SKM-1 treated with dmso at 0.1 percent for 144 hours (cell line): Measurements from ENCODE around the gene WWC2.
"Not testable (repeated sequence)": the region's sequence is repeated elsewhere in the genome, so short reads cannot be mapped to it uniquely, and the experiment has no call there.

Experiments used
- DNase-seq: peaks from one replicate; lab custom pipeline; 2025; ENCODE audit not compliant: unreplicated experiment; lab: John Stamatoyannopoulos, UW

The WWC2 gene

DNA sequence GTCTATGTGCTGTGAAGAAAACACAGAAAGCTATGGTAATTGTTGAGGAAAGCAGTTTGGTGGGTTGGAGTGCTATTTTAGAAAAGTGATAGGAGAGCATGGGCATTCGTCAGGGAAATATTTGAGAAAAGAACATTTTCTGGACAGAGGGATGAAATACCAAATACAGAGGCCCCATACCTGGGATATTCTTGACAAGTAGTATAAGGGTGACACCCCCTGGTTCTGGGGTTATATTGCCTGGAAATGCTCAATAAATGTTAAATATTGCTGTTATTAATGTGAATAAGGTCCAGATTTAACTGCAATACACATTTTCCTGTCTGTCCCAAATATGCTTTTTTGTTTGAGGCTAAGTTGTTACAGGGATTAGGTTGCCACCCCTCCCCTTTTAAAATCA, 42.9 kb downstream of the WWC2 start:
- DNase-seq, result no peak

GRCh38 chr4:183142571-183143550, 43.8 kb downstream of the WWC2 start:
- no peak for DNase-seq

DNA sequence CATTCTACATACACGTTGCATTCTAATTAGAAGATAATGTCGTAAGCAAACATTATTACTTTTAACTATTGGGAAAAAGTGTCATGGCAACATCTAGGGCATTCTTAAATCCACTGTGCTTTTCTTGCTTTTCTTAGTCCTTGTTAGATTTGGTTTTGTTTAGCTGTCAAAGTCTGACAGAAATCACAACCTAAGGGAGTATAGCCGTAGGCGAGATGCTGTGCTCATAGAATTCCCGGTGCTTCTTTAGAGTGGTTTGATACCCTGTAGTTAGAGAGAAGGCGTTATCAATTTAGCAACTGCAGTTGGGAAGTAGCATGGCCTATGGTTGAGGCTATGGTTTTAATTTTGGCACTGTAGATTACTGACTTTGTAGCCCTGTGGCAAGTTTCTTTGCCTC, 45.7 kb downstream of the WWC2 start:
- no peak for DNase-seq

DNA sequence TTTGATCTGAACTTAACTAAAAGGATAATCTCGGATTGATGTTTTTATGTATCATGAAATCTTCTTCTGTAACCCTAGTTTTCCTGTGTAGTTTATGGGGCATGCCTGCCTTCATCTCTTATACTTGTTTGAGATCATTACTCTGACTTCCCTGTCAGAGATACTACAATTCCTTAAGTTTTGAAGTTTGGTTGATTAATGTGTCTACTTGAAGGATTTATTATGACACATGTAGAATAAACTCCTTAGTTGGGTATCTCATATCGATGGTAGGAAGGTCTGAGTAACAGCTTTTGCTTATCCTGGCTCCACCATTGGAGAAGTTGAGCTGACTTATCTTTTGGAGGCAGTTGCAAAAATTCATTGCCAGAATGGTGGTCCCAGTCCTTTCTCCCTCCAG, 46.7 kb downstream of the WWC2 start:
- DNase-seq, result no peak

GRCh38 chr4:183146478-183146877, 47.4 kb downstream of the WWC2 start:
- no peak for DNase-seq

GRCh38 chr4:183147196-183147595, 48.1 kb downstream of the WWC2 start:
- no peak for DNase-seq

GRCh38 chr4:183147983-183148382, 48.9 kb downstream of the WWC2 start:
- no peak for DNase-seq

DNA sequence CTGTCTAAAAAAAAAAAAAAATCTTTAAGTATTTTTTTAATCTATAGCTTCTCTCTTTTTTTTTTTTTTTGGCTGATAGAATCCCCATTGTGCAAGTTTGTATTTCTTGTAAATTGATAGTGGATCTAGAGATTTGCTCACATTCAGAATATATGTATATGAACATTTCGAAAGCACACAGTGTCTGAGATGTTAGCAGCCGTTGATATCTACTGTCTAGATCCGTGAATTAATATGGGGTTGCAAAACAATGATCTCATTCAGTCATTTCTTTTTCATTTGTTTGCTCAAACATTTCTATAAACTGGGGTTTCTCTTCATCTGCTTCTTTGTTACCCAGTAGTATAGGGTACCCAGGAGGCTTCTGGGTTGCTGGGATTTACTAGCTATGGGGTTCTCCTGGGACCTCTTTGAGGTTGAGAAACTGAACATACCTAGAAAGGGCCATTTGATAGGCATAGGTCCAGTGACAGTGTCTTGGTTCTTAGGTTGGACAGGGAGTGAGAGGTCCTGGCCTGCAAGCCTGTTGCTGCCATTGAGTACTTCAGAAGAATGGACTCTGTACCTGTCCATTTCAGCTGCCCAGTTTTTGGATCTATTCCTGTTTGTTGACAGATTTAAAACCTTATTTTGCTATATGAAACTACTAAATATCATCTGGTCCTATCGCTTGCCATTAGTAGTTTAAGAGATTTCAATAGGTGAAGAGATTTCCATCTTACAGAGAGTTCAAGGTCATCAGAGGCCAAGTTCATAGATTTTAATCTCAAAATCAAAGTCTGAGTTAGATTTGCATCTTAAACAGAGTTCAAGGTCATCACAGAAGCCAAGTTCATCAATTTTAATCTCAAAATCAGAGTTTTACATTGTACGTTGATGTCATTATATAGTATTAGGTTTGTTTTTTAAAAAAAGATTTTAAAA, 50.8 kb downstream of the WWC2 start:
- DNase-seq, result no peak

DNA sequence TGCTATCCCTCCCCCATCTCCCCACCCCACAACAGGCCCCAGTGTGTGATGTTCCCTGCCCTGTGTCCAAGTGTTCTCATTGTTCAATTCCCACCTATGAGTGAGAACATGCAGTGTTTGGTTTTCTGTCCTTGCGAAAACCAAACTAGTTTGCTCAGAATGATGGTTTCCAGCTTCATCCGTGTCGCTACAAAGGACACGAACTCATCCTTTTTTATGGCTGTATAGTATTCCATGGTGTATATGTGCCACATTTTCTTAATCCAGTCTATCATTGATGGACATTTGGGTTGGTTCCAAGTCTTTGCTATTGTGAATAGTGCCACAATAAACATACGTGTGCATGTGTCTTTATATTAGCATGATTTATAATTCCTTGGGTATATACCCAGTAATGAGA, 51.6 kb downstream of the WWC2 start:
- DNase-seq, result not testable (repeated sequence)

DNA sequence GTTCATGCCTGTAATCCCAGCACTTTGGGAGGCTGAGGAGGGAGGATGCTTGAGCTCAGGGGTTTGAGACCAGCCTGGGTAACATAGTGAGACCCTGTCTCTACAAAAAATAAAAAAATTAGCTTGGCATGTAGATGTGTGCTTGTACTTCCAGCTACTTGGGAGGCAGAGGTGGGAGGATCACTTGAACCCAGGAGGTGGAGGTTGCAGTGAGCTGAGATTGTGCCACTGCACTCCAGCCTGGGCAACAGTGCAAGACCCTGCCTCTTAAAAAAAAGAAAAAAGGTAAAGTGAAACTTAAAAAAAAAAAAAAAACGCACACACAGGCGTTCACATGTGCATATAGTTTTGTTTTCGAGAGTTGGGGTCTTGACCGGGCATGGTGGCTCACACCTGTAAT, 53.2 kb downstream of the WWC2 start:
- DNase-seq, result not testable (repeated sequence)

DNA sequence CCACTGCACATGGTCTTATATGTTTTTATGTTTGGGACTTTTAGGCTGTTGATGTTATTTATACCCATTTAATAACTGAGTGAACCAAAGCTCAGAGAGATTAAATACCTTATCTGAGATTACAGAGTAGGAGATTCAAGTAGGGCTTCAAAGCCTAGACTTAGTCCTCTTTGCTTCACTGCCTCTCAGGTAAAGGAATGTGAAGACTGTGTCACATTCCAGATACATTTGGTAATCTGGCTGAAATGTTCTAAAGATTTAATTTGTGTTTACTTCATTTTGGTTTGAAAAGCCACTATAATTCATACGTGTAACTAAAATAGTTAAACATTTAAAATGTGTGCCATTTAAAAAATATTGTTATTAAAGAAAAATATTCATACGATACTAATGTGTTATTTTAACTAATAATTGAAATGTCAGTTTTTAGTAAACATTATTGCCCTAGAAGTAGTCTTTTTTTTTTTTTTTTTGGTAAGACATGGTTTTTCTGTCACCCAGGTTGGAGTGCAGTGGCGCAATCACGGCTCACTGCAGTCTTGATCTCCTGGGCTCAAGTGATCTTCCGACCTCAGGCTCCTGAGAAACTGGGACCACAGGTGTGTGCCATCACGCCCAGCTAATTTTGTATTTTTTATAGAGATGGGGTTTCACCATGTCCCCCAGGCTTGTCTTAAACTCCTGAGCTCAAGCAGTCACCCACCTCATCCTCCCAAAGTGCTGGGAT, 54.3 kb downstream of the WWC2 start:
- DNase-seq, result no peak

DNA sequence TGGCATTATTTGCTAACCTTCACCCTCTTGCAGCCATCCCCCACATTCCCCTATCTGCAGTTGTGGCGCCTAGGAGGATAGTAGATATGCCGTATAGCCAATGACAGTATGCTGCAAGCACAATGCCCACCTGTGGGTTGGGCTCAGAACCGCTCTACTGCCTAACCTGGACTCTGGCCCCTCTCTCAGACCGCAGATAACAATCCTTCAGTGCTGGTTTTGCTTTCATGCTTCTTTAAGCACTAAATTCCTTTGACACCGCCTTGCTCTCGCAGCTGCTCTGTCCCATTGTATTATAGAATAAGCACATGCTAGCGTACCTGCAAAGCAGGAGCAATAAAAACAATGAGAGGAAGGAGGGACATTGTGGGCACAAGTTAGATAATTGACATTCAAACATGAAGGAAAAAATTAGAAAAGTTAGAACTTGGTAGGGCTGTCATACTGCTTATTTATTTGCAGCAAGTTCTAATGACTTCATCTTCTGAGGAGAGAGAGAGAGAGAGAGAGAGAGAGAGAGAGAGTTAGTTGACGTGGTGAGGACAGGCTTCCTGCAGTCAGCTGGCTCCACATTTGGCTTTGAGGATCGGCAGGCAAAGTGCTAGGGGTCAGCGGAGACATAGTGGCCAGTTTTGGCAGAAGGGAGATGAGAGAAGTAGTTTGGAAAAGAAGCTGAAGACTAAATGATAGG, 55.8 kb downstream of the WWC2 start:
- no peak for DNase-seq

GRCh38 chr4:183155450-183156184, 56.6 kb downstream of the WWC2 start:
- DNase-seq, result no peak

DNA sequence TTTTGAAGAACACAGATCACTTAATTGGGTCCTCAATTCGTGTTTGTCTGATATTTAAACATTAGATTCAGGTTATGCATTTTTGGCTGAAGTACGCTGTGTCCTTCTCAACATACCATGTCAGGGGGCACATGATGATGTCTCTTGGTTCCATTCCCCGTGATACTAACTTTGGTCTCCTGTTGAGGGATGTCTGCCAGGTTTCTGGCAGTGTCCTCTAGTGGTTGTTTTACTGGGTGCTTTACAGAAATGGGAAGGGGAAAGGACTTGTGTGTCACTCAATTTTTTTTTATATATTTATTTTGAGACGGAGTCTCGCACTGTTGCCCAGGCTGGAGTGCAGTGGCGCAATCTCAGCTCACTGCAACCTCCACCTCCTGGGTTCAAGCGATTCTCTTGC, 58.2 kb downstream of the WWC2 start:
- DNase-seq, result no peak

DNA sequence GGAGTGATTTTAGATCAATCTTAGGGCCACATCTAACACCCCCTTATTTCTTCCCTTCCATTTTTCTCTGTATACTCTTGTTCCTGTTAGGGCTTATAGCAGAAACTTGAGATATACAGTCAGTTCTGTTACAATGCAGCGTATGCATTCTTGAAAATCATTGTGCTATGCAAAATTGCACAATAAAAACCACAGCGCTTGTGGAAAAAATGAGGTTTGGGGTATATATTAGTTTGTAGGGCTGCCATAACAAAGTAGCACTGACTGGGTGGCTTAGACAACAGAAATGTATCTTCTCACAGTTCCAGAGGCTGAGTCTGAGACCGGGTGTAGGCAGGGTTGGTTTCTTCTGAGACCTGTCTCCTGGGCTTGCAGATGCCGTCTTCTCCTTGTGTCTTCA, 59.0 kb downstream of the WWC2 start:
- DNase-seq, result peak; percentile 18

DNA sequence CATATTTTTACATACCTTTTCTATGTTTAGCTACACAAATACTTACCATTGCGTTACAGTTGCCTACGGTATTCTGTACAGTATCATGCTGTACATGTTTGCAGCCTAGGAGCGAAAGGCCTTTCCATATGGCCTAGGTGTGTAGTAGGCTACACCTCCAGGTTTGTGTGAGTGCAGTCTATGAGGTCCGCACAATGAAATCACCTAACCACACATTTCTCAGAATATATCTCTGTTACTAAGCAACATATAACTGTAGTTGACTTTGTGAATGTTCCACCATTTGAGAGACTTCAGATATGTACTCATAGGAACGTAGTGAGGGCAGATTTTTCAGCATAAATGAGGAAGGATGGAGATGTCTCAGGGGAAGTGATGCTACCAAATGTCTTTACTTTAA, 62.6 kb downstream of the WWC2 start:
- DNase-seq, result no peak

DNA sequence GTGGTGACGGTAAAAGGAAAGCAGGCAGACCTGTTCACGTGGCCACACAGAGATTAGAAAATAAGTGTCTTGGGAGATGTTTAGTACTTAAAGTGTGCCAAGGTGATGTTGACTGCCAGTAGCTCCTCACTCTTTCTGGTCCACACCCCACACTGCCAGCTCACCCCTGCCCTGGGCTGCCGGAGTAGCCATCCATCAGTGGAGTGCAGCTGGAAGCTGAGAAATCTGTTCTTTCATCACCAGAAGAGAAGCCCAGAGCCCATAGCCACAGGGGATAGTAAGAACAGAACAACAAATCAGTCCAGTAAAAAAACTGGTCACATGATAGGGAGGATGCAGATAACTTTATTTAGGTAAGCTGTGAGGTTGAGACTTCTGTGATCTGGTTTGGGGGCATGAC, 64.1 kb downstream of the WWC2 start:
- no peak for DNase-seq

- no peak for DNase-seq
Observed at GRCh38 chr4:183164963-183165362, 65.9 kb downstream of the WWC2 start.

DNA sequence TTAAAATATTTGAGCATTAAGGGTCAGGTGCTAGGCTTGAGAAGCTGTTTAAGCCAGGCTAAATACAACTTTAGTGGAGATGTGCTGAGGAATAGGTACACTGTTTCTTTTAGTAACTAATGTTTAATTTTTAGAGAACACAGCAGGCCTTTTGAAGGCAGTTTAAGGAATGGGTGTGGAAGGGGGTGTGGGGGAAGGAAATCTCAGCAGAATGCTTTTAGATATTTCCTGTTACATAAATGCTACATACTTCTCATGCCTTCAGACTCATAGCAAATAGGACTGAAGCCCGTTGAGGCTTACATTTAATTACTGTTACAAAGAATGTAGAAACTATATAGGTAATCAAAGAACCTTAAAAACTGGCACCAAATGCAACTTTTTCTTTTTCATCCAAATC, 66.3 kb downstream of the WWC2 start:
- DNase-seq, result no peak

GRCh38 chr4:183170894-183171293, 71.8 kb downstream of the WWC2 start:
- no peak for DNase-seq
